ENCODE results near the gene TMEM107.
A peak's percentile ranks its signal among the peaks of the same experiment; 100 is the strongest.
"Not testable (repeated sequence)": the region's sequence is repeated elsewhere in the genome, so short reads cannot be mapped to it uniquely, and the experiment has no call there.

TMEM107 gene

DNA sequence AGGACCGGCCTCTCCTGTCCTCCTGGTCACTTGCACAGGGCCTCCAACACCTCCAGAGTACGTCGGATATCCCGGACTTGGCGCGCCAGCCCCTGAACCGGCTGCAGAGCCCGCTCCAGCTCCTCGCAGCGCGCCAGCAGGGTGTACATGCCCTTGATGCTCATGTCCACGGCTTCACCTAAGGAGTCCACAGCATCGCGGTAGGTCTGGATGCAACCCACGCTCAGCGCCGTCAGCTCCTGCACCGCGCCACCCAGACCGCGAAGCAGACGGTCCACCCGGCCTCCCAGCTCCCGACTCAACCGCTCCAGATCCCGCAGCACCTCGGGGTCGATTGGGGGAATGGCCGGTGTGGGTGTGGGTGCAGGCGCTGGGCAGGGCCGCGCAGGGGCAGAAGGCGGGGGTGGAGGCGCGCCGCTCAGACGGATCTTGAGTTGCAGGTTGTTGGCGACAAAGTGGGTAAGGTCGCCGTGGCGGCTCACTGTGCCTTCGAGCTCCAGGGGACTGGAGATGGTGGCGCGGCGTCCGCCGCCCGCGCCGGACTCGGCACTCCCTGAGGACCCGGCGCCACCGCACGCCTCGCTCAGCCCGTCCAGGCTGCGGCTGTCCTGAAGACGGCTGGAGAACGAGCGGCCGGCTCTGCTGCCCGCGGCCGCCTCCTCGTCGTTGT lies 13.0 kb upstream of the TMEM107 start:
- peak; percentile 39 for DNase-seq

DNA sequence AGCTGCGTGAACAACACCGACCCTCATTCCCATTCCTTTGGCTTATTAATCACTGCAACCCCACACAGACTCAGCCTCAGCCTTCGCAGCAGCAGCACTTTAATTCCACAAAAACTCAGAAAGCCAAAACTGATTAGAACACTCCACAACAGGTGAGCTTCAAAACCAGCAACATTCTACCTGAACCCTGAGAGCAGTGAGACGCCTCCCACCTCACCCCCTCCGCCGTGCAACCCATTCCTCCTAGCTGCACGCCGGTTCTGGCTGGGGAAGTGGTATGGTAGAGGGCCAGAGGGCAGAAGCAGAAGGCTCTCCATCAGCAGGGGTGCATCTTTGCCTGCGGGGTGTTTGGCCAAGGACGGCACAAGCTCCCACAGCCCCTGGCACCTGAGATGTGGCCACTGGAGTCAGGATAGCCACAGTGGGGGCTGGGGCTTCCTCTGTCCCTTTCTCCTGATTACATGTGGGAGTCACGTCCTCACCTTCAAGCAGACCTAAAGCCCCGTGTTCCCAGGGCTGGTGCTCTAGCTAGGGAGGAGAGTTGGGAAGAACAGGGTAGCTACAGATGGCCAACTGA lies 12.2 kb upstream of the TMEM107 start:
- DNase-seq: peak; percentile 34

DNA sequence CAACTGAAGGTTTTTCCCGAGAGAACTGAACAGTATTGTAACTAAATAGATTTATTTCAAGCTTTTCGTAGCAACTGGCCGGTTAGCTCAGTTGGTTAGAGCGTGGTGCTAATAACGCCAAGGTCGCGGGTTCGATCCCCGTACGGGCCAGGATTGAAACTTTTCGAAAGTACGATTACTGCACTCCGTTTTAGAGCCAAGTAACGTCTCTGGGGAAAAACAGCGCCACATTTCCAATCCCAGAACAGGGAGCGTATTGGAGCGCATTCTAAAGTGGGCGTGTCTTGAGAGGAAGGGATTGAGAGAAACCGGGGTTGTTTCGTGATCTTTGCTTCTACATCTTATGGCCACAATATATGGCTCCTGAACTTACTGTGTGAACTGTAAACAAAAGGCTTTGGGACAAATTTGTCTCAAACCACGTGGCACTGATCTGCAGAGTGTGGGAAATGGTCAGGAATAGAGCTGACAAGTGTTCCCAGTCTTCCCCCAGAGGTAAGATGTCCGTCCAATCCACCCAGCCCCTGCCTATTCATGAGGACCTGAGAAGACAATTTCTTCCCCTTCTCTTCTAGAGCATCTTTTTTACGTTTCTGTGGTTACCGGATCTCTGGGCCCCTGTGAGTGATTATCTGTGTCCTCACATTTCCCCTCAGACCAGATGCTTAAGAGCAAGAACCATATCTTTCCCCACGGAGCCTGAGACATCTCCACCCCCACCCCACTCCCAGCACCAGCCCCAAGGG lies 11.5 kb upstream of the TMEM107 start:
- peak; percentile 94 for DNase-seq

DNA sequence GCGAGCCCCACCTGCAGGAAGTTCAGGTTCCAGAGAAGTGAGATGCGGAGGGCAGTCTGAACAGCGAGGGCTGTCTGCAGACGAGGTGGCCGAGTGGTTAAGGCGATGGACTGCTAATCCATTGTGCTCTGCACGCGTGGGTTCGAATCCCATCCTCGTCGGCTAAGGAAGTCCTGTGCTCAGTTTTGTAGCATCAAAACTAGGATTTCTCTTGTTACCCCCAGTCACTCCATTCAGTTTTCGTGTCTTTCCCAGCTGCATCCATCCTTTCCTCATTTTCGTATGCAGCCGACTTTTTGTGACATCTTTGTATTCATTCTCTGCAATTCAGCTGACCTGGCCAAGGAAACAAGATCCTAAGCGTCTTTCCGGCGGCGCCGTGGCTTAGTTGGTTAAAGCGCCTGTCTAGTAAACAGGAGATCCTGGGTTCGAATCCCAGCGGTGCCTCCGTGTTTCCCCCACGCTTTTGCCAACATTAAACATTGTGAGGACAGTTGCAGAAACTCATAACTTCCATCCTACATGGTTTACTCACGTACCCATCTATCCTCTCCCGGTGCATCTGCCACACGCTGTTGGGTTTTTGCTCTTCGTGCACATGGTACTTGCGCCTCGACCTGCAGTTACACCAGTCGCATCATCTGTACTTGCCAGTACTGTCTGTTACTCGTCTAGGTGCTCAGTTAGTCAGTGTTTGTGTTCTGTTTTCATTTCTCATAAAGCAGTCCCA lies 10.8 kb upstream of the TMEM107 start:
- DNase-seq: peak; percentile 95

DNA sequence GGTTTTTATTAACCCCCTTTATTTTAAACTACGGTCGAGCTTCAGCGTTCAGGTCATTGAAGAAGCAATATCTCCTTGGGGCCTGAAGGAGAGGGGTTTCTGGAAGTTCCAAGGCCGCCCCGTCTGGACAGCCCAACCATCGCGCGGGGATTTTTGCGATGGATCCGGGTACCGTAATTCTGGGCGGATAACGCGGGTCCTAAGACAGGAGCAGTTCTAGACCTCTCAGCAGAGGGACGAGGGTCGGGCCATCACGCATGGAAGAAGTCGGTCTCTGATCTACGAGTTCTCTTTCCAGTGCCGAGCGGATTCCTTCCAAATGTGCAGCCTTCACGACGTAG lies 10.2 kb upstream of the TMEM107 start:
- no peak for DNase-seq

DNA sequence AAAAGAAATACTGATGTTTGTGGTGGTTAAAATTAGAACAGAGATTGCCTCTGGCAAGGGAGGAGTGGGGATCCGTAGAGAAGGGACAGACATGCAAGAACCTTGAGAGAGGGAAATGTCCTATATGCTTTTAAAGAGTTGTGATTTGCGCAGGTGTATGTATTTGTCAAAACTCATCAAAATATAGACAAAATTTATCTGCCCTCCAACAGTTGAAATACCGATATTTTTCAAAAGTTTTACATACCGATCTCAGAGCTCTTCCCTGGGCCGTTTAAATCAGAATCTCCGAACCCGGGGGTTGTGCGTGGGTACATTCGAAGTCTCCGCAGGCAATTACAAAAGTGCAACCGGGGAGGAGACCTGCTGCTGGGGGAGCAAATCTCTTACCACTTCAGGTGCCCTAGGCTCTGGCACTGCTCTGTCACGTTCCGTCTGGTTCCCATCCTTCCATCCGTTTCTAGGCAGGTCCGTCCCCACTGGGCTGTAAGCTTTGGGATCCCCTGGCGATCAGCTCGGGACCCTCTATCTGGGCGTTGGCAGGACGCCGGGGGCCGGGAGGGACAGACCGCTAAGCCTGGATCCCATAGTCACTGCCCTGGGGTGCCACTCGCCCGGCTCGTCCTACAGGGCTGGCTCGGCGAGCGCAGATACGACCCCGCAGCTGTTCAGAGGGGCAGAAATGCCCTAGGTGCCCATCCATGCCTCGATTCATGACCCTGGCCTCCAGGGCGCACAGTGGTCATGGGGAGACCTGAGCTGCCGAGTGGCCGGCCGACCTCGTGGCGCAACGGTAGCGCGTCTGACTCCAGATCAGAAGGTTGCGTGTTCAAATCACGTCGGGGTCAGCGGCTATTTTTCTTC lies 9.6 kb upstream of the TMEM107 start:
- peak; percentile 93 for DNase-seq

DNA sequence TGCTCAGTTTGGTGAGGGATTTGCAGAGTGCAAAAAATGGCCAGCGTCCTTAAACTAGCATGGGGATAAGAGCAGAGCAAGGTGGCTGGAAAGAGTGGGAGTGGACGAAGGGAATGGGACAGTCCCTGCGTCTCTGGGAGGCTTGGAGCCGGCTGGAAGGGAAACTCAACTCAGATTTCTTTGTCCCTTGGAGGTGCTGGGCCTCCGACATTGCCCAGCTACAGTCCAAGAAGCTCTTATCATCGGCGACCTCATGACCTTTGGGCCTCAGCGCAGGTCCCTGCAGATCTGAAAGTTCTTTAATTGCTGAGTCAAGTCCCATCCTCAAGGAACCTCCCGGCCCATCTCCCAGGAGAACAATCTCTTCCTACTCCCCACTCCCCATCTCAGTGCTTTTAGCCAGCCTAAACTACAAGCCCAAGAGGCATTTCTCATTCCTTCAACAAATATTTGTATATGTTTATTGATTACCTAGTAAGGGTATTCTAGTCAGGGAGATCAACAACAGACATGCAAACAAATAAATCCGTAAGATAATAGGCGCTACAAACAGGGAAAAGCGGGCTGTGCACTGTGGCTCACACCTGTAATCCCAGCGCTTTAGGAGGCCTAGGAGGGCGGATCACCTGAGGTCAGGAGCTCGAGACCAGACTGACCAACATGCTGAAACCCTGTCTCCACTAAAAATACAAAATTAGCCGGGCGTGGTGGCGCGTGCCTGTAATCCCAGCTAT lies 985 bp upstream of the TMEM107 start:
- DNase-seq: no peak

DNA sequence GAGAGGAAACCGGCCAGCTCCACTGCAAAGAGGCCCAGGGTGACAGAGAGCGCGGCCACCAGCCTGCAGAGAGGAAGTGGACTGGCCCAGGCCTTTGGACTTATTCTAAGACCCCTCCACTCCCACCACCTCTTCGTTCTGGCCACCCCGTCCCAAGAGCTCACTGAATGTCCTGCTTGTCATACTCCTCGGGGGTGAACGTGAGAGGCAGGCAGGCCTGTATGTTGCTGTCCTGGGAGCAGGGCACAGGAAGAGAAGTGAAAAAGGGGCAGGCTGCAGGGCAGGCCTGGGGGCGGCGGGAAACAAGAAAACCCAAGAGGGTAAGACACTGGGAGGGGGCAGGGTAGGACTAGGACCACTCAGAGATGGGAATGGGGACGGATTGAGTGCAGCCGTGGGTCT lies 384 bp downstream of the TMEM107 start:
- DNase-seq: no peak

DNA sequence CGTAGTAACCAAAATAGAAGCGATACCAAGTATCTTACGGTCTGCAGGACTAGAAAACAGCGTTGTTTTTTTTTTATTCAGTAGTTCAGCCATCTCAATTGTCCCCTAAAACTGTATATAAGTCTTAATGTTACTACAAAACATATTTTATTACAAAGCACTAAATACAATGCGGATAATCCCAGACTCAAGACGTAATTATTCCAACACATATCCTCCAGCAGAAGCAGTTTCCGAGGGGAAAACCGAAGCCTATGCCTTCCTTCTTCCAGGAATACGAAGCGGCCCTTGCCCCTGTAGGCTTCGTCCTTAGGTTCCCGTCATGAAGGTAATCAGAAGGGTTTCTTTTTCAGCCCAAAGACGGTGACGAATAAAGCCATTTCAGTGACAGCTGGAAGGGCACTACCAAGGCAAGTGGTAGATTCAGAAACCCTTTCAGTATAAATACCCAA lies 2.3 kb downstream of the TMEM107 start:
- no peak for DNase-seq

DNA sequence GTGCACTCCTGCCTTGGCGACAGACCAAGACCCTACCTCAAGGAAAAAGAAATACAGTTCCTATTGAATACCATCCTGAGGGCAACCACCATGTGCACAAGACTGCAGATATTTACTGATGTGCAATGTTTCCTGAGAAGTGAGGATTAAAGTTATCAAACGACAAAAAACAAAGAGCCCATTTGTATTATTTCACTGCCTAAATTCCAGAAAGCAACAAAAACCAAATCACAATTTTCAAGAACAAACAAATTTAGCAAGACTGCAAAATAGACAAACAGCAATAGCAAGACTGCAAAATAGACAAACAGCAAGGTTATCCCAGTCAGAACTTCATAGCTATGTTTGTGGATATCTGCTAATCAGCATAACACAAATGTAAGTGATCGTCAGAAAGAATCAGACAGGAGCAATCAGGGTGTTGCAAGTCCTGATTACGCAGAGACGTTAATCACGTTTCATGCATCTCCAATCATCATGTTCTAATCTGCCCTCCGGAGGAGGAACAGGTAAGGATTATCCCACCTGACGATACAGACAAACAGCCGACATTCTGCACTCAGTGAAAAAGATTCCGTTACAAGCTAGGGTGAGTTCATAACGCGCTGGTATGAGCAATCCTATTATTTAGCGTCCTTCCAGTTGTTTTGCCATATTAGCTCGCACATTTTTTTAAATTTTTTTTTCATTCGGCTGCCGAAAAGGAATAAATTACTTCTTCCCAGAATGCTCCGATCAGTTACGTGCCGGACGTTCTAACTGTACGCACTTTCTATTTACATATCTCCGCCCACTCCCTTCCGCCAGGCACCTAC lies 2.9 kb downstream of the TMEM107 start:
- peak; percentile 95 for DNase-seq

DNA sequence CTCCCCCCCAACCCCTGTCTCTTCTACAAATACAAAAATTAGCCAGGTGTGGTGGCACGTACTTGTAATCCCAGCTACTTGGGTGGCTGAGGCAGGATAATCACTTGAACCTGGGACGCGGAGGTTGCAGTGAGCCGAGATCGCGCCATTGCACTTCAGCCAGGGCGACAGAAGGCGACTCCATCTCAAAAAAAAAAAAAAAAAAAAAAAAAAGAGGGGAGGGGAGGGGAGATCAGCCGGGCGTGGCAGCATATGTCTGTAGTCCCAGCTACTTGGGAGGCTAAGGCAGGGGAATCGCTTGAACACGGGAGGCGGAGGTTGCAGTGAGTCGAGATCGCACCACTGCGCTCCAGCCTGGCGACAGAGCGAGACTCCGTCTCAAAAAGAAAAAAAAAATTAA lies 6.0 kb downstream of the TMEM107 start:
- not testable (repeated sequence) for DNase-seq

DNA sequence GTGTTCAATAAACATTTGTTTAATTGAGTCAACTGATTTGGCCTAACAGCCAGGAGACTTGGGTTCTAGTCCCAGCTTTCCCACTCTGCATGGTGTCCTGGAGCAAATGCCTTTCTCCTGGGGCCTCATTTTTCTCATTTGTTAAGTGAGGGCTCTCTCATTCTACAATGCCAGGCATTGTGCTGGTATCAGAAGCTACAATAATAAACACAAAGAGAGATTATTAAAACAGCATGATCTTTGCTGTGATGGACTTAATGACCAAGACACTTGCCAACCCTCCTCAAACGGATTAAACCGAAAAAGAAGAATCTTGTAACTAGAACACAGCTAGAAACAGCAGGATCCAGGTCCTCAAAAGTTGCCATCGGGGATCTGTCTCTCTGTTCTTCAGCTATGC lies 8.7 kb downstream of the TMEM107 start:
- DNase-seq: no peak

DNA sequence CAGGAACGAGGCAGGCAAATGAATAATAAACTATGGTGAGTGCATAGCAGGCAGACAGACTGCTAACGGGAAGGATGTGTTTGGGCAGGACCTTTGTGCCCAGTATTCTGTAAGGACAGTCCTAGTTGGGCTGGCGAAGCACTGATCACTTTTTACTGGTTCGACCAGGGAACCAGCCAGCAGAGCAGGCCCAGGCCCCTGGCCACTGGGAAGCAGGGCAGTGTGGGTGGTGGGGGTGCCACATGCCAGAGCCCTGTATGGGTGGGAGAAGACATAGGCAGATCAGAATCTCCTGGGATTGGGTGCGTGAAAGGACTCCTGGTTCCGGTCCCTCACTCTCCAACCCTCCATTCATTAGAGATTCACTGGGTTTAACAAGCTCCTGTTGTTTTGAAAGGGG lies 9.4 kb downstream of the TMEM107 start:
- DNase-seq: no peak

DNA sequence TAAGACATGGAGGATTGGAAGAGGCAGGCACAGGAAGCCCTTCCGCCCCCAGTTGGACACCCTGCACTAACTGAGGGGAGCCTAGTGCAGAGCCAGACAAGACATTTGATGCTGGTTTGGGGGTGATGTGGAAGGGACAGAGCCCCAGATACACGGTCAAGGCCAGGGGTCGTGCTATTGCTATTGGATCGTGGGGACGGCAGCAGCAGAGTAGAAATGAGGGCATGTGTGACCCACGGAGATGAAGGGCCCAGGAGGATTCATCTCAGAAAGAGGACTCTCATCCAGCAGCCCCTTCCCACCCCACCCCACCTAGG lies 11.4 kb downstream of the TMEM107 start:
- peak; percentile 19 for DNase-seq

DNA sequence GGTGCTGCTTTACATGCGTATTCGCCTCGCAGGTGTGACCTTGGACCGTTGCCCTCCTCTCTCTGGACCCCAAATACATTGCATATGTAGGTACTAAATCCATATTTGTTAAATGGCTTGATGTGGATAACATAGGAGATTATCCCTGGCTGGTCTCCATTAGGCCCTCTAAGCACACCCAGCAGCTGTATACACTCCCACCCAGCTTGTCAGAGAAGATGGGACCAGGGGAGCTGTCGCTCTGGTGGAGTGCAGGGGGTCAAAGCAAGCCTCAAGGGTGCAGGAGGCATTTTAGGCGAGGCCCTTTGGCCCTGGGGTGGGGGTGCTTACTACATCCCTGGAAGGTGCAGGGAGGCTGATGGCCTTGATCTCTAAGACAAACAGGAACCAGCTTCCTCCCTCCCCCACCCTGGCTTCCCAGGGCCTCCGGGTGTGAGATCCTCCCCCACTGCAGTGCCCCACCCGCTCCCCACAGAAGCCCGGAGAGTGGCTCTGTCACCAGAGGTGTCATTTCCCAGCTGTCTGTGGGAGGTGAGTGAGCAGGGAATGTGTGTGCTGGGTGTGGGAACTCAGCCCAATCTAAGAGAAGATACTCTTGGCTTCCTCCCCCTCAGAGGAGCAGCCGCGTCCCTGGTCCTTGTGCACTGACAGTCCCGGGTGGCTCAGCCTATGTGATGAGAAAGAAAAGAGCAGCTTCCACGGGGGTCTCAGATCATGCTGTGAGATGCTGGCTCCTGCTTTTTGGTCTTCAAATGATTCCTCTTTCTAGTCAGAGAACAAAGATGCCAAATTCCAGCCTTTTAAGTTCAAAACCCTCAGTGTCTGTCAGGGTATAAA lies 12.0 kb downstream of the TMEM107 start:
- DNase-seq: peak; percentile 84

DNA sequence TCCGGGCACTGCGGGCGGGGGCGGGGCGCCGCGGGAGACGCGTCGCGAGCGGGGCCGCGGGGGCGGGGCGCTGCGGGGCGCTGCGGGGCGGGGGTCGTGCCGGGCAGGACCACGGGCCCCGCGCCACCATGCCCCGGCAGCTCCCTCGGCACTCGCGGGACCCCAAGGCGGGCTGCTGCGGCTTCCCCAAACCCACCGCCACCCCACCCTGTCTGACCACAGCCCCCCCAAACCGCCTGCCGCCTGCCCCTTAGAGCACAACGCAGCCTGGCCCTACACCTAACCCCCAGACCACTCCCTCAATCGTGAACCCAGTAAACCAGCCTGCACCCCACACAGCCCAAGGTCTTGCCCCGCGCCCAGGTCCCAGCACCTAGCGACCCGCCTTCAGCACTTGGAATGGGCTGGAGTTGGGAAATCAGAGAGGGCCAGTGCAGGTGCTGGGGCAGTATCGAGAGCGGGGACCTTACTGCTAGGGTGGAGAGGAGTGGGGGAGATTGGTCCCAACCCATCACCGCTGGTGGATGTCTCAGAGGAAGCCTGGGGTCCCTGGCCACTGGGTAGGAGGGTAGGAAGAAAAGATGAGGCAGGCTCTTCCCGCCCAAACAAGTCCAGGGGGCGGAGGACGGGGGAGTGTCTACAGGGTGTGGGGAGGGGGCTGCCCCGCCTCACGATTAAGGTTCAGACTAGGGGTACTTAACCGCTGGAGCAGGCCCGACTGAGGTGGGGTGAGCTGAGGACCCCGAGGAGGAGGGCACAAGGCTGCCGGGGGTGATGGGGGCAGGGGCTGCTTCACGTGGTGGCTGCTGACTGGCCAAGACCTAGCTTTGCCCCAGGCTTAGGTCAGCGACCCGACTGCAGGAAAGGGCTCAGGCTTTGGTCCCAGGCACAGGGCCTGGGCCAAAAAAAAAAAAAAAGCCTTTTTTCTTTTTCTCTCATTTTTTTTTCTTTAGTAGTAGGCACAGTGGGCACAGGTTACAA lies 12.9 kb downstream of the TMEM107 start:
- peak; percentile 30 for DNase-seq

DNA sequence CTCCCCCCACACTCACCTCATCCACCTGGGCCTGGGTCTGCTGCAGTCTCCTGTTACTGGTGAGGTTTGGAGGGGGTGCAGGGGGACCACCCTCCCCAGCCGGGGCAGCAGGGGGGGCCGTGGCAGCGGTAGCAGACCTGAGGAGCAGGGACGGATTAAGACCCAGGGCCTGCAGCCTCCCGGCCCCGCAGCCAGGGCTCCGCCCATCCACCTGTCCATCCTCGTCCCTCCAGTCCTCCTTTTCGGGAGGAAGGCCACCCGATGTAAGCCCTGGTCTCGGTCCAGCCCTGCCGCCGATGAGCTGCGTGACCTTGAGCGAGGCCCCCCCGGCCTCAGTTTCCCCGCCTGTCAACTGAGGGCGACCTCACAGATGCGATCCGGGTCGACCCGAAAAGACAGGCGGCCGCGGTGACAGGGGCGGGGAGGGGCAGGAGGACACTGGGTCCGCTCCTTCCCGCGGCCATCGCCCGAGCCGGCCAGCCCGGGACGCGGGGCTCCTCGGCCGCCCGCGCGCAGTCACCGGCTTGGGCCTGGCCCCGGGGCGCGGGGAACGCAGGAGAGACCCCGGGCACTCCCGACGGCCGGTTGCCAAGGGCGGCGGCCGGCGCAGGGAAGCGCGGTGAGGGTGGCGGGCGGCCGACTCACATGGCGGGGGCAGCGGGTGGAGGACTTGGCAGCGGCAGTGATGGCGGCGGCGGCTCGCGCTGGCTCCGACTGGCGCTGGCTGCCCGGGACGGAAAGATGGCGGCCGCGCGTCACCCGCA lies 13.8 kb downstream of the TMEM107 start, which contains the start of gene VAMP2:
Gene VAMP2, minus strand, starts transcription at position 716 of the 764 bp plus-strand sequence. Its CDS starts 69 bp downstream, at position 647.
- peak; percentile 83 for DNase-seq
